ENCODE results near the gene SYTL3.
"Not testable (repeated sequence)": the region's sequence is repeated elsewhere in the genome, so short reads cannot be mapped to it uniquely, and the experiment has no call there.

- not testable (repeated sequence) for TF ChIP-seq EP300 (IDR thresholded peaks at IDR 0.05); CTCF (IDR thresholded peaks at IDR 0.05); POLR2A (IDR thresholded peaks at IDR 0.05; ENCODE audit: low read depth); POLR2AphosphoS5 (IDR thresholded peaks at IDR 0.05)
Observed at GRCh38 chr6:158677094-158677493, 27.2 kb downstream of the SYTL3 start.
